ENCODE results near the gene AQP7. TPM values are rescaled to one million over a fixed set of nuclear protein-coding genes. Genes with fewer than 3 reads are reported as not detected.
A peak's percentile ranks its signal among the peaks of the same experiment; 100 is the strongest.
"Not testable (repeated sequence)": the region's sequence is repeated elsewhere in the genome, so short reads cannot be mapped to it uniquely, and the experiment has no call there.

Gene AQP7
- 0.29 and 0.88 TPM in 2 replicates for polyA plus RNA-seq (2014; cell fraction: cytosol; rRNA removed)
- polyA plus RNA-seq (2014; cell fraction: nucleus; rRNA removed), result 1.7 and 2.1 TPM in 2 replicates

DNA sequence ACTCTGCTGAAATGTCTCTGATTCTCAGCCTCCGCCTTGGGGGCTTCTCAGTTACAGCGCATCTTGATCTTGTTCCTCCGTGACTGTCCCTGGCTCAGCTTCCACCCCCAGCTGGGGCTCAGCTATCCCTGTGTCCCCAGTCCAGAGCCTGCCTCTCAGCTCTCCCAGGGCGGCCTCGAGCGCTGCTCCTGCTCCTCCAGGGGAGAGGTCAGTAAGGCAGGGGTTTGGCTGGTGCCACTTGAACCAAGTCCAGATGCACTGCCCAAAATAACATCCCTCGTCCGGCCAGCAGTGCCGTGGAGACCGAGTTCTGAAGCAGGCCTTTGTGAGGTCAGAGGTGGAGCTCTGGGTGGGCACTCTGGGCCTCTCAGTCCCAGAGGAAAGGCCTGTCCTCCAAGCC lies at the start of gene AQP7:
AQP7 (minus strand) TSS at position 198 of the 400 bp plus-strand sequence. CDS start 1,306 bp downstream, outside the sequence.
- not testable (repeated sequence) for DNase-seq (ENCODE audit: low spot score)

GRCh38 chr9:33450621-33451146 lies 48.3 kb upstream of the AQP7 start:
- DNase-seq (ENCODE audit: low spot score), result no peak

GRCh38 chr9:33449715-33450114 lies 47.3 kb upstream of the AQP7 start:
- DNase-seq (ENCODE audit: low spot score), result no peak

GRCh38 chr9:33447799-33448553 lies 45.6 kb upstream of the AQP7 start:
- no peak for DNase-seq (ENCODE audit: low spot score)

DNA sequence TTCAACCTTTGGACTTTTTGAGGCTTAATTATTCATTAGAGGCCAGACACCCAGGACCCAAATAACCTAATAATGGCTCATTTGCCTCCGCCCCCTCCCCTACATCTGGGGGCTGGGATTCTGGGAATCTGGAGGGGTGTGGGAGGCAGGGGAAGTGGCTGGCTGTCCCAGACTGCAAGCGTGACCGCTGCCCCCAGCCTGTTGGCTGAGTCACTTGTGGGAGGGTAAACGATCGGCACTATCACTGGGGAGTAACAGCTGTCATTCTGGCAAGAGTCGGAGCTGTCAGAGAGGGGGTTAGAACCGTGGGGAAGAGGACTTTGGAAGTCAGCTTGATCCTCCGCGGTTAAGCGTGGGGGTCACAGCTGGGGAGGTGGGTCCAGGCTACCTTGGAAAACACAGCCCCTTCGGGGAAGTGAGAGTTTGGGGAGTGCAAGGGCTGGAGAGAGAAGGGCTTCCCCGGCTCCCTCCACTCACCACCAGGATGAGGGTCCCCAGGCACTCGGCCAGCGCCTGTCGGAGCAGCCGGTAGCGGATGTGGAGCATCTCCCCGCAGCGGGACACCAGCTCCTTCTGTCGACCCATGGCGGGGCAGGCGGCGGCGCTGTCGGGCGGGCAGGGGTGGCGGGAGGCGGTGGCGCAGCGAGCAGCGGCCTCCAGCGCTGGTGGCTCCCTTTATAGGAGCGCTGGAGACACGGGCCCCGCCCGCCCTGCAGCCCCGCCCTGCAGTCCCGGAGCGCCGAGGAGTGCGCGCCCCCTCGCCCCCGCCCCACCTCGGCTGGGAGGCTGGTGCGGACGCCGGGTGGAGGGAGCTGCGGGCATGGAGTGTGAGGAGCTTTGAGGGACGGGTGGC lies 44.8 kb upstream of the AQP7 start, which contains the start of gene AQP3:
AQP3 (minus strand) TSS at position 648 of the 853 bp plus-strand sequence; CDS start at position 585, 63 bp downstream.
- peak; percentile 62 for DNase-seq (ENCODE audit: low spot score)

GRCh38 chr9:33446240-33446945 lies 44.0 kb upstream of the AQP7 start:
- DNase-seq (ENCODE audit: low spot score), result no peak

DNA sequence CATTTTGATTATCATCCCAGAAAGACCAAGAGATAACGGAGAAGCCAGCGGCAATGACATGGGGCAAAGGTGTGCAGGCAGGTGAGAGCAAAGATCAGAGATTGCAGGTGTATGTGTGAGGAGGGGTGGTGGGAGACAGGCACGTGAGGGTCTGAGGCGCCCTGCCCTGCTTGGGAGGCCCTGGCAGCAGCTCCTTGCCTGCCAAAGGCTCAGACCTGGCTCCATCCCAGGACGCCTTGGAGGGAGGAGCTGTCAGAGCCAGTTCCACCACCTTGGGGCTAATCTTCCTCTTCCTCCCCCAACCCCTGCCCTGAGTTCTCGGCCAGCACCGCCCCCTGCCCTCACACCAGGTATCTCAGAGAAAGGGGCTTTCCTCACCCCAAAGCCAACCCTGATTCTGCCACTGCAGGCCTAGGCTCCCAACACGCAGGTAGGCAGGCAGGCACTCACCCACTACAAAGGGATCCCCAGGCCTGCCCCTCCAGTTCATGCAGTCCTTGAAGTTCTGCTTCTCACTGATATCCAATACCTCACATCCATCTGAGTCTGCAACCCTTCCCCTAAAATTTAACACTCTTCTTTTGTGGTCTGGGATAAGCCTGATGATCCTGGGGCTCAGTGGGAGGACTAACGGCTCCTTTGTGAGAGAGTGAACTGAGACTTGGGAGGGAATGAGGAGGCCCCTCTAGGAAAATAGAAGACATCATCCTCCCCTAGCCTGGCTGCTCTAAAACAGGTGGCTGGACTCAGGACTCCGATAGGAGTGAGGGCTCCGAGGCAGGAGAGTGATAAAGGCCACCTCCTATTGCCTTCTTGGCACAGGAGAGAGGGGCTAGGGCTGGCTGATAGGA lies 43.2 kb upstream of the AQP7 start:
- DNase-seq (ENCODE audit: low spot score), result no peak

DNA sequence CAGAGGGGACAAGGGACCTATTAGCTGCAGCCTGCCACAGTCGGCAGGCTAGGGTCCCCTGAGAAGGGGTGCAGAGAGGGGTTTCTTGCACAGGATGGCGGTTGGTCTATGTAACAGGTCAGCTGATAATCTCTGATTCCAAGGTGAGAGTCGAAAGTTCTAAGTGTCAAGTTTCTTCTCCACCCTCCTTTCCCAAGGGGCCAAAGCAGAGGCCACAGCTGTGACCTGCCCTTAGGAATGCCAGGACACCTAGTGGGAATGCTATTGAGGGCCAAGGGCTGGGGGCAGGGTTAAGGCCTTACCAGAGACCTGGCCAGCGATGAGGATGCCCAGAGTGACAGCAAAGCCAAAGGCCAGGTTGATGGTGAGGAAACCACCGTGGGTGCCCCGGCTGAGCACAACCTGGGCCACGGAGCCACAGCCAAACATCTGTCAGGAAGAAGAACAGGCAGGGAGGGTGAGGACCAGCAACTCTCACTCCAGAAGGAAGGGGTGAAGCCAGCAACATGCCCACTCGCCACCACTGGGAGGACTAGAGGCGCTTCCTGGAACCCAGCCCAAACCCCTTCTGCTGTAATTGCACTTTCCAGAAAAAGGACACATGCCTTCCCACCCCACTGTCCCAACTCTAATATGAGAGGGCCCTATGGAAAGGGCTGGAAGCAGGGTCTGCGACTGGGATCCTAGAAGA lies 41.2 kb upstream of the AQP7 start:
- DNase-seq (ENCODE audit: low spot score), result no peak

DNA sequence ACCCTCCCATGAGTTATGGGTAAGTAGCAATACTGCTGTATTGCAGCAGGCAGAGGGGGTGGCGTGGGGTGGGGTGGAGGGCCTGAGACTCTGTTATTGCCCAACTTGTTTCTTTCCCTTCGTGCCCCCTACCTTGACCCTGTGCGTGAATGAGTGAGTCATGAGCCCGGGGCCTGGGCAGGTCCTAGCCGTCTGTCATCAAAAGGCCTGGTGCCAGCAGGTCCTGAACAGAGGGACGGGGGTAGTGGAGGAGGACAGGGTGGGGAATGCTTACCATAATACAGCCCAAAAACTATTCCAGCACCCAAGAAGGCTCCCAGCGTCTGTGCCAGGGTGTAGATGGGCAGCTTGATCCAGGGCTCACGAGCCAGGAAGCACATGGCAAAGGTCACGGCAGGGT lies 40.7 kb upstream of the AQP7 start:
- no peak for DNase-seq (ENCODE audit: low spot score)

DNA sequence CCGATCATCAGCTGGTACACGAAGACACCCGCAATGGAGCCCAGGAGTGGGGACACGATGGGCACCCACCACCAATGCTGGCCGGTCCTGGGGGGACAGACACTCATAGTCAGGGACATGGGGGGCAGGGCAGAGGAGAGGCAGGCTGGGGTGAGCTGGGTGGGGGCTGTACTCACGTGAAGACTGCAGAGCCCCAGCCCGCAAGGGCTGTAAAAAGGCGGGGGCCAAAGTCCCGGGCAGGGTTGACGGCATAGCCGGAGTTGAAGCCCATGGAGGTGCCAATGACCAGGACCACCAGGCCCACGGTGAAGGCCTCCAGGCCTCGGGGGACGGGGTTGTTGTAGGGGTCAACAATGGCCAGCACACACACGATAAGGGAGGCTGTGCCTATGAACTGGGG lies 39.8 kb upstream of the AQP7 start:
- no peak for DNase-seq (ENCODE audit: low spot score)

GRCh38 chr9:33440609-33441008 lies 38.2 kb upstream of the AQP7 start:
- no peak for DNase-seq (ENCODE audit: low spot score)

DNA sequence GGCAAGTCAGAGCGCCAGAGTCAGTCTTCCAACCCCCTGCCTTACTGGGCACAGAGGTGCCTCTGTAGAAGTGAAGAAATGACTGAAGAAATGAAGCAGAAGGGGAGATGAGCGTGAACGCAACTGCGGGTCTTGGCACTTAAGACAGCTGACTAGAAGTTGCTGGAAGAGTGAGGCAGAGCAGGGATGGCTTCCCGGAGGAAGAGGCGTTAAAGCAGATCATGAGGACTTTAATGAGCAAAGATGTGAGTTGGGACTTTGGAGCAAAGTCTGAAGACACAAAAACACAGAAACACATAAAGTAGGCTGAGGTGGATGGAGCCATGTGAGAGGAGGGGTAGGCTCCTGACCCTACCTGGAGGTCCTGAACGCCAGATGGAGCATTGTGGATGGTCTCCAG lies 37.8 kb upstream of the AQP7 start:
- no peak for DNase-seq (ENCODE audit: low spot score)

GRCh38 chr9:33439731-33440130 lies 37.4 kb upstream of the AQP7 start:
- DNase-seq (ENCODE audit: low spot score), result no peak

DNA sequence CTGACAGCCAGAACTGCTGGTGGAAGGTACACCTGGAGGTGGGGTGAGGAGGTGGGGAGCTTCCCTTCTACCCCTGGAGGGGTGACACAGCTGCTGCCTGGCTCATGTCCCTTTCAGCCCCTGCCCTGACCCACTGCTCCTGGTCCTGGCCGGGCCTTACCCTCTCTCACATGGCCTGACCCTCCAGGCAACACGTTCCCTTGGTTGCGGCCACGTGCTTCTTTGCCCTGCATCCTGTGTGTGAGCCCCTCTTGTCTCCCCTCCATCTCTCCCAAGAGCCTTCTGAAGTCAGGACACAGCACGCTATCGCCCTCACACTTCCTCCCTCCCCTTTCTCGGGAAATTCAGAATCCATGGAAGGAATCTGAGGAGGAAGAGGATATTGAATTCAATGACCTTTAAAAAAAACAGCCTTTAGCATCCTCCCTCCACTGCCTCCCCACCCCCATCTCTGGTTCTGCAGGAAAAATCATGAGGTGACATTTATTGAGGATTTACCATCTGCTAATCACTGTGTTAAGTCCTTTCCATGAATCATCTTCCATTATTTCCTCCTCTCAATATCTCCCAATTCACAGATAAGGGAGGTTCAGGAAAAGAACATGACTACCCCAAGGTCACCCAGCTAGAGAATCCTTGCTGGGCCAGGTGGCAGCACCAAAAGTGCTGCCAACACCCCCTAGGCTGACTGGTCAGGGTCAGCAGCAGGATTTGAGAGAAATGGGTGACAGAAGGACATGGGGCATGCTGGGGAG lies 36.7 kb upstream of the AQP7 start:
- no peak for DNase-seq (ENCODE audit: low spot score)

DNA sequence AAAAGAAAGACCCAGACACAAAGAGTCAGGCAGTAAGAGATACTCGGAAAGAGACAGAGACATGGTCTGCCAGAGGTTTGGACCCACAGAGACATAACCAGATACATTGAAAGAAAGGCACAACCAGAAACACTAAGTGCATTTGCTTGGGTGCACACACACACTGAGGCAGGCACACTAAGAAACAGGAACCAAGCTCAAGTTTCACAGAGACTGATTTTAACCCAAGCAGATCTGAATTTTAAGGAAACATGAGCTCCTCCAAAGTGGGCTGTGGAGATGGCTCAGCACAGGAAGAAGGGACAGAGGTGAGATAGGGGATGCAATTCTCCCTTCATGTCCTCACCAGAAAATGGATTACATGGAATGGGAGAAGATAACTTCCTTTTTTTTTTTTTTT lies 35.5 kb upstream of the AQP7 start:
- DNase-seq (ENCODE audit: low spot score), result no peak

- no peak for DNase-seq (ENCODE audit: low spot score)
Observed at GRCh38 chr9:33437205-33437604, 34.8 kb upstream of the AQP7 start.

DNA sequence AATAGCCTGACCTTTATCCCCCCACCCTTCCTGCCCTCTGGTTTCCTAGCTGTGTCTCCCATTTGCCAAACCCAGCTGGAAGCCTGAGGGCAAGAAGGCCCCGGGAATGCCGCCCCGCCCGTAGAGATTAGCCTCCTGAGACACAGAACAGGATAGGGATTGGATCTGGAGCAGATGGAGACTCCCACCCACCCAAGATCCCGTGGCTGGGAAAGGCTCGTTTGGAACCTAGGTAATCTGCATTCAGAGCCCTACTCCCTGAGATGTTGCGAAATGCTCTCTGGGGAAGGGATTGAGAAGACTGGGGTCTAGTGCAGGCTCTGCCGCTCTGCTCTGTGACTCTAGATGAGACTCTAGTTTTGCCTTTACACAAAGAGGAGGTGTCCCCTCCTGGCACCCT lies 34.1 kb upstream of the AQP7 start:
- DNase-seq (ENCODE audit: low spot score), result no peak

DNA sequence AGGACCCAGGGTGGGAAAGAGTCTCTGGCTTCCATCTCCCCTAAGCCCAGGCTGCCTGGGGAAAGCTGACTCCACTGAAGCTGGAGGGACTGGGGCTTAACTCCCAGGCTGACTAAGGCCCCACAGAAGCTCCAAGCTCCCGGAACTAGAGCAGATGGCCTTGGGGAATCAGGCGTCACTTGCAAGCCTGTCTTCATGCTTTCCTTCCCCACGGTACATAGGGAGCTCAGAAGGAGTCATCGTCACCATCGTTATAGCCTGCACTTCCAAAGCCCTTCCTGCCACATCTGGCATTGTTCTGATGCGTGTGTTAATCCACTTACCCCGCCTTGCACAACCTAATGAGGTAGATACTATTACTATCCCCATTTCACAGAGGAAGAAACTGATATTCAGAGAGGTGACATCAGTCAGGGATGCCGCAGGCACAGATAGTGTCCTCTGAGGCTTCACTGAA lies 33.5 kb upstream of the AQP7 start:
- DNase-seq (ENCODE audit: low spot score), result no peak

All from SK-N-DZ (cell line).